Inflammatory macrophage treated with lipopolysaccharide for 4 hours (primary cell): ENCODE results near the gene NKAIN2.
"Not testable (repeated sequence)": the region's sequence is repeated elsewhere in the genome, so short reads cannot be mapped to it uniquely, and the experiment has no call there.

Experiments
- DNase-seq: peaks from one replicate; pipeline ENCODE4 v3.0.0-alpha.2; 2020

NKAIN2 gene

GRCh38 chr6:124459268-124459667 is 655.6 kb downstream of the NKAIN2 start:
- no peak for DNase-seq

DNA sequence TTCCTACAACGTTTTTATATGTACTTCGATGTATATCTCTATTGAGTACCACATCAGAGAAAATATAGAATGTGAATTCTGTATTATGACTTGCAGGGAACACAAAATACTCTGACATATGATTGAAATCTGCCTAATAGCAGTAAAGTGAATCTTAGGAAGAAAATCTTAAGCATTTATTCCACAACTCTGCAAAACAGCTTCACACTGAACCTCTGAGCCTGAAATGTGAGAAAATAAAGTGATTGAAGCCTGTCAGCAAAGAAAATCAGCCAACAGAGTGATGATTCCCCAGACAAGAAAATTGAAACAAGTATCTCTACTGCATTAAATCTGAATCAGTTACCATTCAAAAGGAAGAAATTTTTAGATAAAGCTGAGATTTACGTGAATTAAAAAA is 659.1 kb downstream of the NKAIN2 start:
- no peak for DNase-seq

- DNase-seq = no peak
These were observed 659.6 kb downstream of the NKAIN2 start for GRCh38 chr6:124463271-124463670.

DNA sequence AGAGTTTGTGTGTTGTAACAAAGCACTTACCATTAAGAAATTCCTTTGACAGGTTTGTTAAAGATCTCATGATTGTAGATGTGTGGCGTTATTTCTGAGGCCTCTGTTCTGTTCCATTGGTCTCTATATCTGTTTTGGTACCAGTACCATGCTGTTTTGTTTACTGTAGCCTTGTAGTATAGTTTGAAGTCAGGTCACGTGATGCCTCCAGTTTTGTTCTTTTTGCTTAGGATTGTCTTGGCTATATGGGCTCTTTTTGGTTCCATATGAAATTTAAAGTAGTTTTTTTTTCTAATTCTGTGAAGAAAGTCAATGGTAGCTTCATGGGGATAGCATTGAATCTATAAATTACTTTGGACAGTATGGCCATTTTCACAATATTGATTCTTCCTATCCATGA is 660.9 kb downstream of the NKAIN2 start:
- not testable (repeated sequence) for DNase-seq

GRCh38 chr6:124466949-124467348 is 663.3 kb downstream of the NKAIN2 start:
- DNase-seq = no peak

- DNase-seq = no peak
These were observed 663.7 kb downstream of the NKAIN2 start for GRCh38 chr6:124467366-124467765.

GRCh38 chr6:124470803-124471202 is 667.1 kb downstream of the NKAIN2 start:
- DNase-seq = no peak

DNA sequence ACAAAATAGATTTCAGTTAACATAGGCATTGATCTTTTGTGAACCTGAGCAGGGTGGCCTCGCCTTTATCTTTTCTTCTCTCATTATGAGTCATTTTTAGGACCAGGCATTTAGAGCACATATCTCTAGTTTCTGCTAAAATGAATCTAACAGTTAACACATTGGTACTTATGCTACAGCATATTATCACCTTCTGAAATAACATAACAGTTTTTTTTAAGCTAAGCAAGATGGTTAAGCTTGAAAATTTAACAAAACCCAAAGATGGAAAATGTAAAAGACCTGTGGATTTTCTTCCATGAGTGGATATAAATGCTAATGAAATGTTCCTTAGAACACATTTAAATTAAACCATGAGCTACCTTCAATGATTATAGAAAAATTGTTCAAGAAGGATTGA is 671.5 kb downstream of the NKAIN2 start:
- no peak for DNase-seq

- DNase-seq = no peak
These were observed 675.2 kb downstream of the NKAIN2 start for GRCh38 chr6:124478906-124479305.

- DNase-seq = no peak
These were observed 676.3 kb downstream of the NKAIN2 start for GRCh38 chr6:124479991-124480430.

GRCh38 chr6:124482071-124482491 is 678.4 kb downstream of the NKAIN2 start:
- no peak for DNase-seq

DNA sequence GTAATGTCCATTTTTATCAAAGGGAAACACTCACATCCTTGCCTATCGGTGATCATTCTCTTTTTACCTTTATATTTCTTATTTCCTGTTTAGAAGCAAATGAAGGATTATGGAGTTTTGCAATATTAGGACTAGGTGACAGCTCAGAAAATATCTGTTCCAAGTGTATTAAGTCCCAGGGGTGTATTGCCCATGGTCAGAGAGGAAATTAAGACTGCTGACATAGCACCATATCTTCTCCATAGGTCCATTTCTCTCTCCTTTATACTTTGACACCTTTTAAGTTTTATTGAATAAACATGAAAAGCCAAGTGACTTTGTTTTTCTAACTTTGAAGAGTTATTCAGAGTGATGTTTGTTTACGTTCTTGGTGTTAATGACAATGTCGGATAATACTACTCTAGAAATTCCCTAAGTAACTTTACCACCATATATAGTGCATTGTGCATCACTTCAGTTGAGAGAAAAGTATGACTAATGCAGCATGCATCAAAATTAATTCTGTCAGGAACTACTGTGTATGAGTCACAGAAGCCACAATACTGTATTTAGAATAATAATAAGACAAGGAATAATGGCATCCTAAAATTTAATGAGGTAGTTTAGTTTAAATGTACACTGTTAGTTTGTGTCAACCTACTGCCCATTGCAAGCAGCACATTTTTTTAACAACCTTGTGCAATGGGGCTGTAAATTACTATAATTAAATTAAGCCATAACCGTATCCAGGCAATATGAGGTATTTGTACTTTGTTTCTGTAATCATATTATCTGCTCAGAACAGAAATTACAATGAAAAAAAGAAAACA is 684.2 kb downstream of the NKAIN2 start:
- no peak for DNase-seq

DNA sequence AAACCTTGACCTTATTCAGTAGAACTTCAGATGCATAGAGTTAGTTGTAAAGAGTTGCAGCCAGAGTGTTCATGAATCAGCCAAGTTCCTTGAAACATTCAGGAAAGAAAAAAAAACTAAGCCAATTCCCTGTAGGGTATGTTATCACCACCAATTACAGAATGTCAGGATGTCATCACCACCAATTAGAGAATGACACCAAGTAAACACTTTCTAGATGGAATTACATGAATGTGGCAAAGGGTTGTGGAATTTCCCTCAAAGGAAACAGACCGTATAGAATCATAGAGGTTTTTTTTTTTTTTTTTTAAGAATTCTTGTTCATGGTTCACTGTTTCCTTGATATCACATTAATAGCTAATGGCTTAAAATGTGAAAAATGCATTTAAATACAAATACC is 686.5 kb downstream of the NKAIN2 start:
- no peak for DNase-seq

GRCh38 chr6:124493259-124493658 is 689.6 kb downstream of the NKAIN2 start:
- DNase-seq = no peak

DNA sequence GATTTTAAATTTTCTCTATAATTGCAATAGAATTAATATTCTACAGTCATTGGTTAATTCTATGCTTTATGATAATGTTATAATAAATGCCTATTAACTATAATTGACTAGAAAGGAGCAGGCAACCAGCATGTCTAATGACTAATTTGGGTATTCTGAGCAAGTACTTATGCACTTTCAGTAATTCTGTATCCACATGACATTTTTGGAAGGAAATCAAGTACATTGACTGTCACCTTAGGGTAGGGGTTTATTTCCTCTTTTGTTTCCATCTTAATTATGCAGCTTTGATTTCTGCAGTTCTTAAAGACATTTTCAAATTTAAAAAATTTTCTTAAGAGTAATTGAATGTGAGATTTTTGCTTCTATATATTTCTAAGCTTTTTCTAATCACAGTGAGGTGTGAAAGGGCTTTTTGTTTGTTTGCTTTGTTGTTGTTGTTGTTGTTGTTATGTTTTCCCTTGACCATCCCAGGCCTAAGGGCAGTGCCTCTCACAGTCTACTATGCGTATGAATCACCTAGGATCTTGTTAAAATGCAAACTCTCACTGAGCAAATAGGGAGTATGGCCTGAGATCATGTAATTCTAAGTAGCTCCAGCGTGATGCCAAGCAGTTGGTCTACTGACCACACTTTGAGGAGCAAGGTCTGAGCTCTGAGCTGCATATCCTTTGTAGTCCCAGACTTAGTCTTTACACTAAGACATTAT is 691.4 kb downstream of the NKAIN2 start:
- DNase-seq = no peak

DNA sequence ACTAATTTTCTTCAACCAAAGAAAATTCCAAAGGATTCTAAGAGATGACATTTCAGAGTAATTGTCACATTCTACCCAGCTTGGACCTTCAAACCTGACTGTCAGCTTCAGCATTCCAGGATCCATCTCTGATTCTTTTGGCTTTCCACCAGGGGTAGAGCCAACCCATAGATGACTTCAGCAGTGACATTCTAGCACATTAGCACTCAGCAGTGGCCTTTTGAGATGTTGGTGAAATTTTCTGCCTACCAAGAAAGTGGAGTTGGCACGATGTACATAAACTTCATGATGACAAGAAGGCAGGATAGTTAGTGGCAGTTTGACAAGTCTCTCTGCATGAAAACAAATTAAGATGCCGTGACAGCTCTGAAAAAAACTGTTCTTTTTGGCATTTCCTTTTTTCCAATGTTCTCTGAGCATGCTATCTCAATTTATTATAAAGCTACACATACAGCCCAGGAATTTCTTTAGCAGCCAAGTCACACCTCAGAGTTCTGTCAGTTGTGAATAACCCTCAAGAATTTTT is 692.1 kb downstream of the NKAIN2 start:
- DNase-seq = no peak

DNA sequence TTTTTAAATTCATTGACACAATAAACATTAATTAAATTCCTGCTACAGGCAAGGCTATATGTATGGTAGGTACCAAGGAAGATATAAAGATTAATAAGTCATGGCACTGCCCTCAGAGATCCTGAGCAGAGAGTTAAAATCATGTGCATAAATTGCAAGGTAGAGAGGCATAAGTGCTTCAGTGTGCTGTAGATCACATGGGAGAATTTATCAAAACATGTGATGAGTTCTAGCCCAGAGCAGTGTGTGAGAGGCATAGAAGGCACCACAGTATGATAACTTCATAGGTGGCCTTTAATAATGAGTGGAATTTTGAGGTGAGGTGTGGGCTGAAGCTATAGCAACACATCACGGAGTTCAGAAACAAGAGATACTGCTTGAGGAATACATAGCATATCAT is 692.7 kb downstream of the NKAIN2 start:
- no peak for DNase-seq

DNA sequence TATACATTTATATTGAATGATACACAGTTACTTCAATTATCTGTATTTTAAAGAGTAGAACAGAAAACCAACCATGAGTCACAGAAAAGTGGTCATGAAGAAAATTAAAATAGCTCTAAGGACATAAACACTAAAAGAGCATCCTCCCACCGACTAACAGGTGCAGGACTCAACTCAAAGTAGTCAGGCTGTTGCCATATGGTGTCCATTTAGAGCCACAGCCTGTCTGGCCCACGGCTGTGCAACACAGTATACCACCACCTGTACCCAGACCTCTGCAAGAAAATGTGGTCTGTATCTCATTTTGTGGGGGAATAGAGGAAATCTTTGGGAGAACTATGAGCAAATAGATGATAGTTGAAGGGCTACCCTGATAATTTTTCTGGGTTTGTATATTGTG is 708.8 kb downstream of the NKAIN2 start:
- no peak for DNase-seq

GRCh38 chr6:124517339-124517738 is 713.7 kb downstream of the NKAIN2 start:
- DNase-seq = no peak

- DNase-seq = no peak
These were observed 716.8 kb downstream of the NKAIN2 start for GRCh38 chr6:124520514-124520913.

- peak; percentile 5 for DNase-seq
These were observed 718.7 kb downstream of the NKAIN2 start for GRCh38 chr6:124522335-124522734.

DNA sequence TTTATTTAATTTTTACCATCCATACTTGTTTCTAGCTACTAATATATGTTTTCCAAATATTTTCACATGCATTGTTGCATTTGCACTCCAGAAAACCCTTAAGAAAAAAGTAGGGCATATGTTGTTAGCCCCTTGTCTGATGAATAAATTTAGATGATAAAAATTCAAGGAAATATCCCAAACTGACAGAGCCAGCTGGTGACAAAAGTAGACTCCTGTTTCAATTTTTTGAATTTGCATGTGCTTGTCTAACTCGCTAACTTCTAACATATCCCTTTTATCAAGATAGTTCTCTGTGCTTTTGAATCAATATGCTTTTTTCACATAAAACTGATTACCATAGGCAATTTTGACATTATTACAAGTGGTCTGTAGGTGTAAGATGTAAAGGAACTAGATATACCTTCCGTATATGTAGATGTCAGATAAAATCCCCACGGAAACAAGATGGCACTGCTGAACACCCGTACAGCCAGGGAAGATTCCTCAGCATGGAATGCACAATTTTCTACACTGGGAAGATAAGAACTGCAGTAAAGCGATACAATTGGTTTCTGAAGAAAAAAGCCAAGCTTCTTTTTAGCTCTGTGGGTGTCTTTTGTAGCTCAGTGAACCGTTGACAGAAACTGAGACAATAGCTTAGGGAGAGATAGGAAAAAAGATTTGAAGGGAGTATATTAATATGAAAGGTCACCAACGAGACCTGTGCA is 721.0 kb downstream of the NKAIN2 start:
- DNase-seq = no peak

- peak; percentile 76 for DNase-seq
These were observed 727.3 kb downstream of the NKAIN2 start for GRCh38 chr6:124530926-124531325.
